Right lobe of liver (tissue), 6 donors: Measurements from ENCODE around the gene BTAF1. TPM values are rescaled to one million over a fixed set of nuclear protein-coding genes. Genes with fewer than 3 reads are reported as not detected.
"Not testable (repeated sequence)": the region's sequence is repeated elsewhere in the genome, so short reads cannot be mapped to it uniquely, and the experiment has no call there.

Experiments
- ATAC-seq, 4 donors: fragments of 200-7000 bp; cut with Tn5 transposase; one replicate each; pipeline ENCODE4 v1.9.1; 2020; ENCODE audit warnings: mild to moderate bottlenecking in 4 of 4, moderate library complexity in 4 of 4
- DNase-seq, 3 donors: peaks; one replicate each; pipeline ENCODE4 v3.0.0-alpha.2; 2020
- H3K27ac ChIP-seq, 3 donors: fragments of 200-600 bp; one replicate each; pipeline ENCODE4 v1.8.0; 2022
- H3K27me3 ChIP-seq, 2 donors: fragments of 200-600 bp; one replicate each; pipeline ENCODE4 v1.8.0; 2022
- H3K36me3 ChIP-seq, 4 donors: fragments of 200-600 bp; sonication (generic) in 1 of 4; one replicate each; pipeline versions ENCODE4 v1.5.1 to v1.8.0; 2017 to 2022; ENCODE audit warnings: control low read depth in 1 of 4
- H3K4me1 ChIP-seq, 4 donors: fragments of 200-600 bp; sonication (generic) in 1 of 4; one replicate each; pipeline versions ENCODE4 v1.5.1 to v1.8.0; 2017 to 2022; ENCODE audit warnings: control low read depth in 1 of 4
- H3K4me3 ChIP-seq, 3 donors: fragments of 200-600 bp; one replicate each; pipeline ENCODE4 v1.8.0; 2022
- H3K9me3 ChIP-seq, 4 donors: fragments of 200-600 bp; sonication (generic) in 1 of 4; one replicate each; pipeline versions ENCODE4 v1.5.1 to v1.8.0; 2017 to 2022; ENCODE audit warnings: control low read depth in 1 of 4
- CTCF ChIP-seq, 4 donors: fragments of 200-600 bp in 3 of 4; fragments of 450-650 bp in 1 of 4; IDR thresholded peaks; one replicate each; pipeline versions ENCODE4 v1.5.1 to v1.8.0; 2016 to 2022; ENCODE audit warnings: antibody characterized with exemption in 4 of 4, mild to moderate bottlenecking in 2 of 4
- POLR2A ChIP-seq: fragments of 450-650 bp; IDR thresholded peaks from one replicate; pipeline ENCODE4 v1.6.1; 2017; ENCODE audit warnings: antibody characterized with exemption, mild to moderate bottlenecking
- WGBS: methylation state at CpG from one replicate; pipeline ENCODE4 v1.1.6; 2018; ENCODE audit warnings: low coverage, low lambda C conversion rate; ENCODE audit not compliant: insufficient coverage; ENCODE audit errors: missing lambda C conversion rate; 5-methylcytosine and 5-hydroxymethylcytosine counted together
- intact Hi-C, 2 donors: fragments of 100-400 bp; cut with DNase I; formaldehyde crosslinking; loops; one replicate each; pipeline versions ENCODE4 v1.11.2 to v1.14.1; 2022
- total RNA-seq, 6 experiments: library from RNA; depleted of rRNA in 2 of 6; stranded (reverse); fragments of >200 nt in 2 of 6; fragmentation: NEBNext Ultra II Directional in 3 of 6; extraction: Animal tissue kit (Norgen Biotek cat#: 25700) in 3 of 6; gene quantifications; one replicate each; pipeline versions ENCODE4 v1.1.0 to v1.2.4, GENCODE V29; 2016 to 2023
- donor health status: DM: no; HTN: yes; CAD: no.
- donor health status: DM: no; HTN: no; CAD: no.
- donor health status: DM: no; HTN: no; CAD: no.
- donor health status: DM: no; HTN: yes; CAD: no.
- donor health status: DM: no; HTN: yes; CAD: no.

BTAF1 gene
- total RNA-seq, 6 experiments from 2014 or later = 13.4 to 20.3 (median 17.4) TPM

DNA sequence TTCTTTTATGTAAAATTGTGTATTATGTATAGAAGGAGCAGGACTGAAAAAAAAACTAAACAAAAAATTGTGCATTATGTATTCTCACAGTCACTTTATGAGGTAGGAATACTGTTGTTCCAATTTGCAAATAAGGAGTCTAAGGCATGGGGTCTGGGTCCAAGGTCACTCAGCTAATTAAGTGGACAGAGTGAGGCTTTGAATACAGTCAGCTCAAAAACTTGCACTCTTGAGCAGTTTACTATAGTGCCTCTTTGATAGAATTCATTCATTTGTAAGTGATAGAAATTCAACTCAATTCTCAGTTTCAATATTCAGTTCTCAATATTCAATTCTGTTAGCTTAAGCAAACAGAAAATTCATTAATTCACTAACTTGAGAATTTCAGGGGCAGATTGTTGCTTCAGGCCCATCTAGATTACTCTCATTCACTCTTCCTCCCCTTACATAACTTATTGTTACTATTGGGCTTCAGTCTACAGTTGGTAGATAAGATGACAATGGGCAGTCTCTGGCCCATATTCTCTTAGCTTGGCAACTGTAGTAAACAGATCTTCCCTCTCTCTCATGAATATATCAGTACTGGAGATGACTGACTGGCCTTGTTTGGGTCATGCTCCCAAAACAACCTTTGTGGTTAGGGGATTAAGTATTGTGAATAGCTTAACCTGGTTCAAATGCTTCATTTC is 86.6 kb downstream of the BTAF1 start:
- Histone ChIP-seq H3K4me1 (no peaks in the 10 kb centered on the region), H3K27me3 (no peaks in the 10 kb centered on the region), H3K4me3 (no peak overlapping the region), H3K9me3 (no peaks in the 10 kb centered on the region), H3K27ac (no peak overlapping the region), H3K36me3 (peaks cover 0 to 24% (median 2%) of the 10 kb centered on the region in 4 donors)
- DNase-seq (no peak), ATAC-seq (no peak)
- TF ChIP-seq POLR2A (no peak), CTCF (IDR thresholded peaks at IDR 0.05) (no peak)
- intact Hi-C loops = no loop called here

GRCh38 chr10:92011560-92012214 is 88.1 kb downstream of the BTAF1 start:
- Histone ChIP-seq H3K27ac (no peak overlapping the region), H3K4me3 (no peak overlapping the region), H3K4me1 (no peaks in the 10 kb centered on the region), H3K36me3 (peaks cover 0 to 36% (median 8%) of the 10 kb centered on the region in 4 donors), H3K27me3 (no peaks in the 10 kb centered on the region), H3K9me3 (no peaks in the 10 kb centered on the region)
- intact Hi-C loops = no loop called here
- WGBS = 94% methylated on average over 2 of the region's 2 CpGs
- ATAC-seq = peak in 1 of 4 donors; percentile 62
- TF ChIP-seq CTCF (IDR thresholded peaks at IDR 0.05) = no peak
- TF ChIP-seq POLR2A = no peak
- no peak for DNase-seq

GRCh38 chr10:92014620-92015019 is 91.0 kb downstream of the BTAF1 start:
- H3K27ac ChIP-seq = no peak overlapping the region
- no peak for DNase-seq
- peaks cover 0 to 57% (median 11%) of the 10 kb centered on the region in 4 donors for H3K36me3 ChIP-seq
- no peak for ATAC-seq
- H3K27me3 ChIP-seq = no peaks in the 10 kb centered on the region
- no peaks in the 10 kb centered on the region for H3K4me1 ChIP-seq
- no peaks in the 10 kb centered on the region for H3K9me3 ChIP-seq
- H3K4me3 ChIP-seq = no peak overlapping the region
- TF ChIP-seq POLR2A (no peak), CTCF (IDR thresholded peaks at IDR 0.05) (no peak)
- intact Hi-C loops = no loop called here
- 100% methylated on average over 1 of the region's 1 CpG for WGBS

GRCh38 chr10:92024700-92025099 is 101.1 kb downstream of the BTAF1 start:
- no peak overlapping the region for H3K4me3 ChIP-seq
- 94% methylated on average over 4 of the region's 4 CpGs for WGBS
- no peaks in the 10 kb centered on the region for H3K9me3 ChIP-seq
- H3K36me3 ChIP-seq = peaks cover 0 to 51% (median 20%) of the 10 kb centered on the region in 4 donors
- no peak for TF ChIP-seq POLR2A
- no peak for TF ChIP-seq CTCF (IDR thresholded peaks at IDR 0.05)
- H3K27ac ChIP-seq = no peak overlapping the region
- H3K4me1 ChIP-seq = no peaks in the 10 kb centered on the region
- DNase-seq (no peak), ATAC-seq (no peak)
- intact Hi-C loops = no loop called here
- no peaks in the 10 kb centered on the region for H3K27me3 ChIP-seq

GRCh38 chr10:92025340-92025739 is 101.8 kb downstream of the BTAF1 start:
- H3K4me1 ChIP-seq, H3K9me3 ChIP-seq, H3K27ac ChIP-seq, intact Hi-C loops, DNase-seq, ATAC-seq, H3K27me3 ChIP-seq, H3K4me3 ChIP-seq: not testable (repeated sequence)
- H3K36me3 ChIP-seq = peaks cover 0 to 57% (median 23%) of the 10 kb centered on the region in 4 donors
- 75% methylated on average over 1 of the region's 3 CpGs for WGBS
